Neuronal stem cell (in vitro differentiated cells): ENCODE data around the gene RDX.
A peak's percentile ranks its signal among the peaks of the same experiment; 100 is the strongest.
"Not testable (repeated sequence)": the region's sequence is repeated elsewhere in the genome, so short reads cannot be mapped to it uniquely, and the experiment has no call there.

ENCODE experiments used
- DNase-seq: peaks from one replicate; pipeline ENCODE4 v3.0.0-alpha.2; 2013; ENCODE audit warnings: low spot score
- H2AFZ ChIP-seq: one replicate; pipeline ENCODE4 v1.6.1; 2013; ENCODE audit warnings: mild to moderate bottlenecking, low read length, inconsistent platforms
- H2AK5ac ChIP-seq: 2 replicates; pipeline ENCODE4 v1.6.1; 2013; ENCODE audit warnings: low read depth, mild to moderate bottlenecking, inconsistent platforms, low read length, moderate library complexity, mixed read lengths
- H2BK120ac ChIP-seq: 2 replicates; pipeline ENCODE4 v1.6.1; 2013; ENCODE audit warnings: low read depth, mild to moderate bottlenecking, inconsistent platforms, low read length, moderate library complexity, mixed read lengths
- H2BK12ac ChIP-seq: one replicate; pipeline ENCODE4 v1.6.1; 2013; ENCODE audit warnings: low read length, inconsistent platforms
- H2BK15ac ChIP-seq: 2 replicates; pipeline ENCODE4 v1.6.1; 2013; ENCODE audit warnings: mild to moderate bottlenecking, low read length, inconsistent platforms, mixed read lengths
- H2BK5ac ChIP-seq: one replicate; pipeline ENCODE4 v1.6.1; 2013; ENCODE audit warnings: inconsistent platforms, mild to moderate bottlenecking, low read length, moderate library complexity
- H3K14ac ChIP-seq: one replicate; pipeline ENCODE4 v1.6.1; 2013; ENCODE audit warnings: low read length, inconsistent platforms
- H3K18ac ChIP-seq: 2 replicates; pipeline ENCODE4 v1.6.1; 2013; ENCODE audit warnings: low read length, inconsistent platforms
- H3K23ac ChIP-seq: 2 replicates; pipeline ENCODE4 v1.6.1; 2013; ENCODE audit warnings: low read depth, mild to moderate bottlenecking, mixed read lengths, low read length, inconsistent platforms; ENCODE audit not compliant: poor library complexity
- H3K27ac ChIP-seq: replicated peaks from 3 replicates; pipeline ENCODE4 v1.5.1; 2013; ENCODE audit warnings: low read length, inconsistent platforms
- H3K27me3 ChIP-seq, 3 experiments: 2 replicates each; pipeline ENCODE4 v1.6.1; 2013; ENCODE audit warnings: low read length in 3 of 3, mild to moderate bottlenecking in 2 of 3, inconsistent platforms in 1 of 3, low read depth in 1 of 3, mixed read lengths in 1 of 3, moderate library complexity in 1 of 3; ENCODE audit not compliant: control insufficient read depth in 3 of 3, insufficient read depth in 3 of 3
- H3K36me3 ChIP-seq, 2 donors: replicated peaks in 1 of 2; 2 replicates each; pipeline ENCODE4 v1.6.1; 2013; ENCODE audit warnings: low read length in 2 of 2; ENCODE audit not compliant: control insufficient read depth in 2 of 2, insufficient read depth in 2 of 2
- H3K4ac ChIP-seq: 2 replicates; pipeline ENCODE4 v1.6.1; 2013; ENCODE audit warnings: inconsistent platforms, mild to moderate bottlenecking, low read length, moderate library complexity
- H3K4me1 ChIP-seq, 2 donors: 1 replicate in 1 of 2; 2 replicates in 1 of 2; pipeline ENCODE4 v1.6.1; 2013; ENCODE audit warnings: low read length in 2 of 2, low read depth in 1 of 2; ENCODE audit not compliant: control insufficient read depth in 2 of 2, insufficient read depth in 1 of 2
- H3K4me2 ChIP-seq: one replicate; pipeline ENCODE4 v1.6.1; 2013; ENCODE audit warnings: mild to moderate bottlenecking, low read length, inconsistent platforms; ENCODE audit not compliant: insufficient read depth, poor library complexity, severe bottlenecking
- H3K4me3 ChIP-seq, 2 donors: 2 replicates each; pipeline ENCODE4 v1.5.1; 2013; ENCODE audit warnings: low read length in 2 of 2, mild to moderate bottlenecking in 2 of 2, inconsistent platforms in 1 of 2, moderate library complexity in 1 of 2
- H3K79me1 ChIP-seq: one replicate; pipeline ENCODE4 v1.6.1; 2013; ENCODE audit warnings: low read depth, mild to moderate bottlenecking, inconsistent platforms, low read length, moderate library complexity
- H3K9ac ChIP-seq: one replicate; pipeline ENCODE4 v1.6.1; 2013; ENCODE audit warnings: mild to moderate bottlenecking, low read depth, low read length, inconsistent platforms; ENCODE audit not compliant: poor library complexity
- H3K9me3 ChIP-seq, 2 donors: replicated peaks in 1 of 2; 2 replicates each; pipeline versions ENCODE3 to v1.6.1; 2013; ENCODE audit warnings: low read length in 2 of 2, mild to moderate bottlenecking in 2 of 2, inconsistent platforms in 1 of 2, low read depth in 1 of 2, mixed read lengths in 1 of 2, moderate library complexity in 1 of 2; ENCODE audit not compliant: control insufficient read depth in 2 of 2, insufficient read depth in 1 of 2
- H4K8ac ChIP-seq: one replicate; pipeline ENCODE4 v1.6.1; 2013; ENCODE audit warnings: low read depth, mild to moderate bottlenecking, inconsistent platforms, low read length, moderate library complexity
- H4K91ac ChIP-seq: one replicate; pipeline ENCODE4 v1.6.1; 2013; ENCODE audit warnings: low read length, low read depth, mild to moderate bottlenecking, inconsistent platforms; ENCODE audit not compliant: poor library complexity
- WGBS, 2 donors: extraction: QIAGEN DNeasy Blood & Tissue Kit; methylation state at CpG; one replicate each; pipeline ENCODE4 v1.1.7; 2013; ENCODE audit warnings: missing lambda C conversion rate in 2 of 2, mixed read lengths in 1 of 2; ENCODE audit not compliant: insufficient read length in 2 of 2, insufficient replicate concordance in 1 of 2; ENCODE audit errors: extremely low coverage in 2 of 2; 5-methylcytosine and 5-hydroxymethylcytosine counted together

RDX gene

DNA sequence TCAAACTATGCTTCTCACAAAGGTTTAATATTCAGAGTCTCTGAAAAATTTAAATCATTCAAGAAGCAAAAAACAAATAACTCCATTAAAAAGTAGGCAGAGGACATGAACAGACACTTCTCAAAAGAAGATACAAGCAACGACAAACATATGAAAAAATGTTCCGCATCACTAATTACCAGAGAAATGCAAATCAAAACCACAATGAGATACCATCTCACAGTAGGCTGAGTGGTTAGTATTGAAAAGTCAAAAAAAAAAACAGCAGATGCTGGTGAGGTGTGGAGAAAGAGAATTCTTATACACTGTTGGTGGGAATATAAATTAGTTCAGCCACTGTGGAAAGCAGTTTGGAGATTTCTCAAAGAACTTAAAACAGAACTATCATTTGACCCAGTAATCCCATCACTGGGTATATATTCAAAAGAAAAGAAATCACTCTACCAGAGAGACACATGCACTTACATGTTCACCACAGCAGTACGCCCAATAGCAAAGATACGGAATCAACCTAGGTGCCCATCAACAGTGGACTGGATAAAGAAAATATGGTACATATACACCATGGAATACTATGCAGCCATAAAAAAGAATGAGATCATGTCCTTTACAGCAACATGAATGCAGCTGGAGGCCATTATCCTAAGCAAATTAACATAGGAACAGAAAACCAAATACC is 103.7 kb downstream of the RDX start:
- not testable (repeated sequence) for H3K4me3 ChIP-seq, DNase-seq, H2AK5ac ChIP-seq, H3K9me3 ChIP-seq, H3K4ac ChIP-seq, H3K27me3 ChIP-seq, H2BK12ac ChIP-seq, H3K79me1 ChIP-seq, H2AFZ ChIP-seq, H3K9ac ChIP-seq, H4K8ac ChIP-seq, H3K36me3 ChIP-seq, H3K23ac ChIP-seq, H3K18ac ChIP-seq, H4K91ac ChIP-seq, H2BK15ac ChIP-seq, H2BK120ac ChIP-seq, H2BK5ac ChIP-seq, H3K14ac ChIP-seq, H3K4me1 ChIP-seq, H3K27ac ChIP-seq
- WGBS, 2 donors, result no CpG with 5 or more reads among the region's 4 CpGs
- H3K4me2 ChIP-seq, result peak overlapping the region; percentile 2

DNA sequence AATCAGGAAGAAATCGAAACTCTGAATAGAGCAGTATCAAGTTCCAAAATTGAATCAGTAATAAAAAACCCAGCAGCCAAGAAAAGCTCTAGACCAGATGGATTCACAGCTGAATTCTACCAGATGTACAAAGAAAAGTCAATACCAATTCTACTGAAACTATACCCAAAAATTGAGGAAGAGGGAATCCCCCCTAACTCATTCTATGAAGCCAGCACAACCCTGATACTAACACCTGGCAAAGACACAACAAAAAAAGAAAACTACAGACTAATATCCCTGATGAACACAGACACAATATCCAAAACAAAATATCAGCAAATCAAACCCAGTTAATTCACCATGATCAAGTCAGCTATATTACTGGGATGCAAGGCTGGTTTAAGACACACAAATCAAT is 105.5 kb downstream of the RDX start:
- Histone ChIP-seq H3K9me3 (no peaks in the 10 kb centered on the region), H3K14ac (no peak overlapping the region), H3K4ac (no peak overlapping the region), H4K91ac (no peak overlapping the region), H3K23ac (no peak overlapping the region), H3K4me2 (no peak overlapping the region), H2AFZ (no peak overlapping the region), H3K4me1 (no peaks in the 10 kb centered on the region), H3K4me3 (no peak overlapping the region), H2BK12ac (no peak overlapping the region), H3K18ac (no peak overlapping the region), H3K36me3 (no peaks in the 10 kb centered on the region), H2BK5ac (no peak overlapping the region), H2BK15ac (no peak overlapping the region), H4K8ac (no peak overlapping the region), H2AK5ac (no peak overlapping the region), H3K79me1 (no peaks in the 10 kb centered on the region), H2BK120ac (no peak overlapping the region), H3K27me3 (no peaks in the 10 kb centered on the region), H3K9ac (no peak overlapping the region), H3K27ac (no peak overlapping the region)
- DNase-seq, result no peak
- no CpG with 5 or more reads among the region's 1 CpG for WGBS, 2 donors

DNA sequence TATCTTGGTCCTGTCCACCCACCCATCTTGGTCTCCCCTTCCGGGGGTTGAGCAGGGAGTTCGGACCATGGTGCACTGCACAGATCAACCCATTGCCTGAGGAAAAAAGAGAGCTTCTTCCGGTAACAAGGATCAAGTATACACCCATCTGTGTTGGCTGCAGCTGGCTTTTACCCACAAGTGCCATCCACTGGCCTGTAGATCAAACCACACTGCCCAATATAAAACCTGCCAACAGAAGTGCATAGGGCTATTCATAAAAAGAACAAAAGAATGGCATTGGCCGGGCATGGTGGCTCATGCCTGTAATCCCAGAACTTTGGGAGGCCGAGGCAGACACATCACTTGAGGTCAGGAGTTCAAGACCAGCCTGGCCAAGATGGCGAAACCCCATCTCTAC is 108.7 kb downstream of the RDX start:
- no CpG with 5 or more reads among the region's 6 CpGs for WGBS, 2 donors
- no peak overlapping the region for H2AK5ac ChIP-seq
- H2AFZ ChIP-seq, result no peak overlapping the region
- no peak overlapping the region for H3K14ac ChIP-seq
- H3K9ac ChIP-seq, result no peak overlapping the region
- H3K27me3 ChIP-seq, result no peaks in the 10 kb centered on the region
- no peak overlapping the region for H2BK5ac ChIP-seq
- no peak overlapping the region for H4K91ac ChIP-seq
- H4K8ac ChIP-seq, result no peak overlapping the region
- H2BK12ac ChIP-seq, result no peak overlapping the region
- no peak overlapping the region for H3K27ac ChIP-seq
- H3K4me2 ChIP-seq, result no peak overlapping the region
- no peak overlapping the region for H3K4ac ChIP-seq
- DNase-seq, result no peak
- no peak overlapping the region for H2BK120ac ChIP-seq
- H3K23ac ChIP-seq, result no peak overlapping the region
- H2BK15ac ChIP-seq, result peak overlapping the region; percentile 43
- no peak overlapping the region for H3K4me3 ChIP-seq
- H3K18ac ChIP-seq, result no peak overlapping the region
- H3K4me1 ChIP-seq, result peaks cover 0 to 6% of the 10 kb centered on the region in 2 donors
- no peaks in the 10 kb centered on the region for H3K36me3 ChIP-seq
- H3K9me3 ChIP-seq, result no peaks in the 10 kb centered on the region
- no peaks in the 10 kb centered on the region for H3K79me1 ChIP-seq

DNA sequence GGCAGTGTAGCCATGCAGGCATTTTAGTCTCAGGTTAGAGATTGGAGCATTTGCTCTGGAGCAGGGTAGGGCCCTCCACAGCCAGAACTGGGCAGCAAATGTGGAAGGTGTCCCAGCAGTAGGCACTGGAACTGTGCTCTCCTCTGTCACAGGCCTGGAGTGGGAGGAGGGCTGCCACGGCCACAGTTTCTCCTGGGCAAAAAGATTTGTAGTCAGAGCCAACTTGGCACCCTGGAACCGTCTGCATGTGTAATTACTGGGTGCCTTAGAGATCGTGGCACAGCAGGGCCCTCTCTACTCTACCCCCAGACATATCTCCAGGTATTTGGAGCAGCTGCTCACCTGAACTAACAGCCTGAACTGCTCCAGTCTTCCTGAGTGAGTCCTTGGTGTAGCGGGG is 109.5 kb downstream of the RDX start:
- H3K14ac ChIP-seq, result peak overlapping the region; percentile 1
- H3K27me3 ChIP-seq, result no peaks in the 10 kb centered on the region
- no peak overlapping the region for H2AFZ ChIP-seq
- no peak overlapping the region for H4K91ac ChIP-seq
- H3K79me1 ChIP-seq, result no peaks in the 10 kb centered on the region
- H3K27ac ChIP-seq, result no peak overlapping the region
- WGBS, 2 donors, result no CpG with 5 or more reads among the region's 4 CpGs
- no peak overlapping the region for H3K4ac ChIP-seq
- H3K9me3 ChIP-seq, result no peaks in the 10 kb centered on the region
- no peak overlapping the region for H3K9ac ChIP-seq
- H3K4me1 ChIP-seq, result peaks cover 0 to 6% of the 10 kb centered on the region in 2 donors
- H3K36me3 ChIP-seq, result no peaks in the 10 kb centered on the region
- peak overlapping the region; percentile 32 for H2BK5ac ChIP-seq
- no peak overlapping the region for H4K8ac ChIP-seq
- H2BK12ac ChIP-seq, result no peak overlapping the region
- no peak overlapping the region for H2AK5ac ChIP-seq
- H3K4me2 ChIP-seq, result no peak overlapping the region
- no peak overlapping the region for H2BK15ac ChIP-seq
- no peak overlapping the region for H3K18ac ChIP-seq
- no peak for DNase-seq
- no peak overlapping the region for H3K23ac ChIP-seq
- no peak overlapping the region for H2BK120ac ChIP-seq
- H3K4me3 ChIP-seq, result no peak overlapping the region
